PFSK-1 (cell line): Measurements from ENCODE around the gene NSMF.

Experiments used
- FOXP2 ChIP-seq: optimal IDR thresholded peaks from 2 replicates; pipeline ENCODE3; 2011; ENCODE audit warnings: borderline replicate concordance, control low read depth, inconsistent platforms; ENCODE audit not compliant: insufficient read depth; ENCODE audit errors: extremely low read length, extremely low read depth
- POLR2AphosphoS5 ChIP-seq: IDR thresholded peaks from 2 replicates; pipeline ENCODE4 v1.6.1; 2012; ENCODE audit warnings: low read depth, mild to moderate bottlenecking, control low read depth, low read length, moderate library complexity
- REST ChIP-seq, 2 experiments: IDR thresholded peaks; 2 replicates each; pipeline versions ENCODE4 v1.6.1 to v1.8.0; 2011 to 2012; ENCODE audit warnings: low read depth in 2 of 2, low read length in 2 of 2, control low read depth in 1 of 2, inconsistent platforms in 1 of 2, mild to moderate bottlenecking in 1 of 2, moderate library complexity in 1 of 2; ENCODE audit not compliant: insufficient read depth in 1 of 2
- SIN3A ChIP-seq: IDR thresholded peaks from 2 replicates; pipeline ENCODE4 v1.6.1; 2012; ENCODE audit warnings: mild to moderate bottlenecking, low read length, moderate library complexity, borderline replicate concordance; ENCODE audit not compliant: insufficient read depth
- TAF1 ChIP-seq: IDR thresholded peaks from 2 replicates; pipeline ENCODE4 v1.6.1; 2012; ENCODE audit warnings: low read length, control low read depth, borderline replicate concordance; ENCODE audit not compliant: insufficient read depth

Gene NSMF

GRCh38 chr9:137465000-137465719 lies 6.0 kb upstream of the NSMF start:
- TF ChIP-seq POLR2AphosphoS5 (no peak), FOXP2 (no peak), TAF1 (no peak), SIN3A (no peak), REST (IDR thresholded peaks at IDR 0.05; ENCODE audit: insufficient read depth in 1 of 2, low read depth in 2 of 2, low read length in 2 of 2) (no peak)

GRCh38 chr9:137464291-137464999 lies 5.3 kb upstream of the NSMF start:
- TF ChIP-seq POLR2AphosphoS5 (no peak), SIN3A (no peak), REST (IDR thresholded peaks at IDR 0.05; ENCODE audit: insufficient read depth in 1 of 2, low read depth in 2 of 2, low read length in 2 of 2) (no peak), FOXP2 (no peak), TAF1 (no peak)

GRCh38 chr9:137463931-137464290 lies 4.8 kb upstream of the NSMF start:
- TF ChIP-seq TAF1, result no peak
- no peak for TF ChIP-seq FOXP2
- no peak for TF ChIP-seq SIN3A
- no peak for TF ChIP-seq REST (IDR thresholded peaks at IDR 0.05; ENCODE audit: insufficient read depth in 1 of 2, low read depth in 2 of 2, low read length in 2 of 2)
- TF ChIP-seq POLR2AphosphoS5, result no peak

GRCh38 chr9:137462986-137463930 lies 4.1 kb upstream of the NSMF start:
- TF ChIP-seq SIN3A, result no peak

- TF ChIP-seq SIN3A, result no peak
- TF ChIP-seq POLR2AphosphoS5, result no peak
- no peak for TF ChIP-seq REST (IDR thresholded peaks at IDR 0.05; ENCODE audit: insufficient read depth in 1 of 2, low read depth in 2 of 2, low read length in 2 of 2)
- TF ChIP-seq FOXP2, result no peak
- no peak for TF ChIP-seq TAF1
Observed at GRCh38 chr9:137462396-137462985, 3.4 kb upstream of the NSMF start.
